ENCODE data around the gene ZNF575.
A peak's percentile ranks its signal among the peaks of the same experiment; 100 is the strongest.
"Not testable (repeated sequence)": the region's sequence is repeated elsewhere in the genome, so short reads cannot be mapped to it uniquely, and the experiment has no call there.

Gene ZNF575

DNA sequence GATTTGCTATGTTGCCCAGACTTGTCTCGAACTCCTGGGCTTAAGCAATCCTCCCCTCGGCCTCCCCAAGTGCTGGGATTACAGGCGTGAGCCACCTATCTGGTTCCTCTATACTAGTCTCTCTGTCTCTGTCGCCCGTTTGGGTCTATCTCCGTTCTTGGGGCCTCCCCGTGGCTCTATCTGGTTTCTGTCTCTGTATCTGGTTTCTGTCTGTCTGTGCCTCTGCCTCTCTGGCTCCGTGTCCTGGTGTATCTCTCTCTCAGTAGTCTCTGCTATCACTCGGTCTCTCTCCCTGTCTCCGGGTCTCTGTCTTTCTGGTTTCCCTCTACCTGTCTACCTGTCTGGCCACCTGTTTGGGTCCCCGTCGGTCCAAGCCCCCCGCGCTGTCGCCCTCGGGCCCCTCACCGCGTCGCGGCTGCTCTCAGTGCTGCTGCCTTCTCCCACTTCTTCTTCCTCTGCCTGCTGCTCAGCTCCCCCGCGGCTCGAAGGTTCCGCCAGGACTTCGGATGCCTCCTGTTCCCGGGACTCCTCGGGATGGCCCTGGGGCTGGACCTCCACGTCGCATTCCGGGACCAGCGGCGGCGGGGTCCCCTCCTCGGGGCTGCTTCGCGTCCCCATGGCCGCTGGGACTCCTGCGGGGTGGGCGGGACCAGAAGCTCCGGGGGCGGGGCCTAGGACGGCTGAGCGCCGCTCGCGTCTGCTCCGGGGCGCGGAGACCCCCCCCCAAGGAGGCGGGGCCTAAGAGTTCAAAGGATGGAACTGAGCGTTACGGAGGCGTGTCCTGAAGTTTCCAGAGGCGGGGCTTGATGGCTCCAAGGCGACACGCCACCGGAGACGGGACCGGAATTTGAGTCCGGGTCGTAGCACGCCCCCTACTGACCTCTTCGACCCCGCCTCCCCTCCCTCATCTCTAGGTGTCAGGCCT, 29.2 kb upstream of the ZNF575 start:
- Mint-ChIP-seq H3K4me1 (peaks cover 21 to 31% of the 10 kb centered on the region in 2 donors), H3K9me3 (no peaks in the 10 kb centered on the region), H3K4me3 (peak overlapping the region; percentile 92 to 96), H3K27me3 (no peaks in the 10 kb centered on the region), H3K27ac (peak overlapping the region; percentile 97), H3K36me3 (peaks cover 20 to 31% of the 10 kb centered on the region in 2 donors)
- ATAC-seq (replicated peaks) (peak; percentile 89 to 94), DNase-seq (peak; percentile 92)

DNA sequence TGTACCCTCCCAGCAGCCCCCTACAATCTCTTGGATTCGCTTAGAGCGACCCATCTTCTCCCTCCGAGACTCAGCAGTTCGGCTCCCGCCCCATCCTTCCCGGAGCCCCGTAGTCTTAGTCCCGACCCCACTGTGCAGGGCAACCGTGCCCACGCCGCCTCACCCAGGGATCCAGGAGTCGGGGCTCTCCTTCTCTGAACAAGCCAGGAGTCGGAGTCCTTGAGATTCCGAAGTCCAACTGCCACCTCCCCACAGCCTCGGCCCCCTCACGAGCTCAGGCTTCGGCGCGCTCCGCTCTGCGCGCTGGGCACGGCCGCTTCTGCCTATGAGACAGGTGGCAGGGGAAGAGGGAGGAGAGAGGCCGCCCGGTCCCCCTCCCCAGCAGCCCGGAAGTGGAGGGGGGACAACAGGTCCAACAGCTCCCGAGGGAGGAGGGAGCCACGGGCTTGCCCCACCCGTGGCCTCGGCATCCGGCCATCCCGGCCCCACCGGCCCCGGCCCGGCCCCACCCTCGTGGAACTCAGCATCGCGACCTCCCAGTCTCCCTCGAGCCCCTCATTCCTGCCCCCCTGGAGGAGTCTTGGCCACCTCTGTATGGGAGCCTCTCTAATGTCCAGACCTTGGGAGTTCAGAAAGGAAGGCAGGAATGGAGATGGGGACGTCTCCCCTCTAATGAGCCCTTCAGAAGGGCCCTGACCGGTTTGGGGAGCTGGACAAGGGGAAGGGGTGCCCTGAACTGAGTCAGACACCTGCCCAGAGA, 28.4 kb upstream of the ZNF575 start, which contains the start of gene PHLDB3:
TSS of gene PHLDB3 (minus strand) at position 321 of the 760 bp plus-strand sequence. CDS start 628 bp downstream, outside the sequence.
- no peaks in the 10 kb centered on the region for H3K27me3 Mint-ChIP-seq
- H3K27ac Mint-ChIP-seq, result peak within 1 kb of the TSS; percentile 97
- no peaks in the 10 kb centered on the region for H3K9me3 Mint-ChIP-seq
- H3K4me3 Mint-ChIP-seq, result peak within 1 kb of the TSS; percentile 92 to 96
- peak; percentile 50 to 51 for ATAC-seq (replicated peaks)
- DNase-seq, result peak; percentile 31
- peaks cover 19 to 31% of the 10 kb centered on the region in 2 donors for H3K4me1 Mint-ChIP-seq
- H3K36me3 Mint-ChIP-seq, result peaks cover 21 to 32% of the 10 kb centered on the region in 2 donors

DNA sequence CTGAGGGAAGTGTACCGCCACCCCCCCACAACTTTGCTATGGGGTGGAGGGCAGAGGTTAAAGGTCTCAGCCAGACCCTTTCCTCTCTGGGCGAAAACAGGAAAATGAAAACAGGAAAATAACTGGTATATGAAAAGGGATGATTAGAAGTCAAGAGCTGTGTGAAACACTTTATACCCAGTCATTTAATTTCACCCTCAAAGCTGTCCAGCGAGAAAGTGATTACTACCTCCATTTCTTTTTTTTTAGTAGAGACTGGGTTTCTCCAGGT, 27.9 kb upstream of the ZNF575 start:
- Mint-ChIP-seq H3K36me3 (peaks cover 25 to 37% of the 10 kb centered on the region in 2 donors), H3K4me3 (peak overlapping the region; percentile 92 to 96), H3K9me3 (no peaks in the 10 kb centered on the region), H3K27me3 (no peaks in the 10 kb centered on the region), H3K27ac (no peak overlapping the region), H3K4me1 (peaks cover 19 to 31% of the 10 kb centered on the region in 2 donors)
- no peak for ATAC-seq (replicated peaks)
- DNase-seq, result no peak

DNA sequence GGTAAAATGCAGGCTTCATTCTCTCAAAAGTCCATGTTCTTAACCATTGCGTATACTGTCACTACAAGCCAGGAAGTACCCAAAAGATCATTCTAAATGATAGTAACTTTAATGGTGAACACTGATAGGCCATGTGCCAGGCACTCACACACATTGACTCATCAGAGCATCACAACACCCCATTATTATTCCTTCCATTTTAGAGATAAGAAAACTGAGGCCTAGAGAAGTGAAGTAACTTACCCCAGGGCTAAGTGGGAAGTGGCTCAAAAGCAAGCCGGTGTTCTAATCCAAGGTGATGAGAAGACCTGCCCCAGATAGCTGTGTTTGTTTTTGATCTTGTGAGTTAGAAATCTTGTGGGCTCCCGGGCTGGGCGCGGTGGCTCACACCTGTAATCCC, 27.0 kb upstream of the ZNF575 start:
- peaks cover 27 to 40% of the 10 kb centered on the region in 2 donors for H3K36me3 Mint-ChIP-seq
- ATAC-seq (replicated peaks), result no peak
- no peak for DNase-seq
- peaks cover 19 to 31% of the 10 kb centered on the region in 2 donors for H3K4me1 Mint-ChIP-seq
- no peaks in the 10 kb centered on the region for H3K9me3 Mint-ChIP-seq
- H3K4me3 Mint-ChIP-seq, result no peak overlapping the region
- H3K27ac Mint-ChIP-seq, result peak overlapping the region; percentile 56
- no peaks in the 10 kb centered on the region for H3K27me3 Mint-ChIP-seq

DNA sequence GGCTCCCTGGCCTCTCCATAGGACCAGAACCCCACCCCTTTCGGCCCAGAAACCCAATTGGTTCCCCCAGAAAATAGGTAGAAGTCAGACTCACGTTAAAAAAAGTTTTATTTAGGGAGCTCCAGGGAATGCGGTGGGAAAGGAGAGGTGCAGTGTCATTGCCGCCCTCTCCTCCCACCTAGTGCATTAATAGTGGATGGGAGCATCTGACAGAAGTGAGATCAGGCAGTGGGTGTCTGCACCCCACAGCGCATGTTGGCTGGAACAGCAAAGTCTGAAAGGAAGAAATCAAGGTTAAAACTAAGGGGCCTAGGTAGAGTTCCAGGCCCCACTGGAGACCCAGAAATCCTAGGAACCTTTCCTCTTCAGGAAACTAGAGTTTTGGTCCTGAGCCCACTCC, 26.4 kb upstream of the ZNF575 start:
- no peak overlapping the region for H3K4me3 Mint-ChIP-seq
- DNase-seq (no peak), ATAC-seq (replicated peaks) (no peak)
- H3K9me3 Mint-ChIP-seq, result no peaks in the 10 kb centered on the region
- no peaks in the 10 kb centered on the region for H3K27me3 Mint-ChIP-seq
- H3K27ac Mint-ChIP-seq, result no peak overlapping the region
- H3K36me3 Mint-ChIP-seq, result peaks cover 25 to 43% of the 10 kb centered on the region in 2 donors
- peaks cover 19 to 31% of the 10 kb centered on the region in 2 donors for H3K4me1 Mint-ChIP-seq

DNA sequence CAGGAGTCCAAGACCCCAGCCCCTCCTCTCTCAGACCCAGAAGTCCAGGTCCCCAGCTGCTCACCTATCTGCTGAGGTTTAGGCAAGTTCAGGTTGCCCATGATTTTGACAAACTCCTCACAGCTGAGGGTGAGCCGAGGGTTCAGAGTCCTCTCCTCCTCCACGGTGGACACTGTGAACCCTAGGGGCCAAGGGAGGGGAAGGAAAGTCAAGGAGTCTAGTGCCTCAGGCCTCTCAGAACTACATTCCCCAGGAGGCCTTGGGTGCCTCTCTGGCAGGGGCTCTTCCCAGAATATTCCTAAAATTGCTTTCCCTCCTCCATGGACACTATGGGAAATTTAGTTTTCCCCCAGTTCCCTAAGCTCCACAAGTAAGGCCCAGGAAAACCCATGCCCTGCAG, 25.1 kb upstream of the ZNF575 start:
- Mint-ChIP-seq H3K36me3 (peaks cover 27 to 50% of the 10 kb centered on the region in 2 donors), H3K4me1 (peaks cover 18 to 24% of the 10 kb centered on the region in 2 donors), H3K27me3 (no peaks in the 10 kb centered on the region), H3K9me3 (no peaks in the 10 kb centered on the region), H3K27ac (no peak overlapping the region), H3K4me3 (no peak overlapping the region)
- ATAC-seq (replicated peaks), result no peak
- DNase-seq, result no peak

DNA sequence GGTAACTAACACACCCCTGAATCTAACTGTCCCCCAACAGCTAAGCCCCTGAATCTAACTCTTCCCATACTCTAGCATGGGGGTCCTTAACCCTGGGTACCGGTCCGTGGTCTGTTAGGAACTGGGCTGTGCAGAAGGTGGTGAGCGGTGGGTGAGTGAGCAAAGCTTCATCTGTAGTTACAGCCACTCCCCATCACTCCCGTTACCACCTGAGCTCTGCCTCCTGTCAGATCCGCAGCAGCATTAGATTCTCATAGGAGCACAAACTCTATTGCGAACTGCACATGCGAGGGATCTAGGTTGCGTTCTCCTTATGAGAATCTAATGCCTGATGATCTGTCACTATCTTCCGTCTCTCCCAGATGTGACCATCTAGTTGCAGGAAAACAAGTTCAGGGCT, 22.3 kb upstream of the ZNF575 start:
- ATAC-seq (replicated peaks) (no peak), DNase-seq (no peak)
- H3K36me3 Mint-ChIP-seq, result peaks cover 28 to 57% of the 10 kb centered on the region in 2 donors
- H3K27ac Mint-ChIP-seq, result no peak overlapping the region
- H3K4me3 Mint-ChIP-seq, result no peak overlapping the region
- no peaks in the 10 kb centered on the region for H3K4me1 Mint-ChIP-seq
- no peaks in the 10 kb centered on the region for H3K27me3 Mint-ChIP-seq
- no peaks in the 10 kb centered on the region for H3K9me3 Mint-ChIP-seq

DNA sequence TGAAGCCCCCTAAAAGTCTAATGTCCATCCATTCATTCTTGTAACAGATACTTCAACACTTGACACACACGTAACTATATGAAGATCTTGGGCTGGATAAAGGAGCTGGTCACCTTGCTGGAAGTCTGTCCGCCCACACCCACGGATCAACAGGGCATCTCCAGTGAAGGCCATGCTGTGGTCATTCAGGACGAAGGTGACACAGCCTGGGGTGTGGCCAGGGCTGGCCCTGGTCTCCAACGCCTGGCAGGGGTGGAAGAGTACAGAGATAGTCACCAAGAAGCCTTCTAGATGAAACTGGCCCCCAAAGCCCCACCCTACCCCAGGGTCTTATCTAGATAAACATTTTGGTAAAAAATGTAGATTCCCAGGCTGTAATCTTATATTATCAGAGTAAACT, 21.7 kb upstream of the ZNF575 start:
- no peak overlapping the region for H3K27ac Mint-ChIP-seq
- no peak overlapping the region for H3K4me3 Mint-ChIP-seq
- no peaks in the 10 kb centered on the region for H3K4me1 Mint-ChIP-seq
- no peaks in the 10 kb centered on the region for H3K27me3 Mint-ChIP-seq
- no peak for DNase-seq
- no peak for ATAC-seq (replicated peaks)
- peaks cover 26 to 53% of the 10 kb centered on the region in 2 donors for H3K36me3 Mint-ChIP-seq
- no peaks in the 10 kb centered on the region for H3K9me3 Mint-ChIP-seq

DNA sequence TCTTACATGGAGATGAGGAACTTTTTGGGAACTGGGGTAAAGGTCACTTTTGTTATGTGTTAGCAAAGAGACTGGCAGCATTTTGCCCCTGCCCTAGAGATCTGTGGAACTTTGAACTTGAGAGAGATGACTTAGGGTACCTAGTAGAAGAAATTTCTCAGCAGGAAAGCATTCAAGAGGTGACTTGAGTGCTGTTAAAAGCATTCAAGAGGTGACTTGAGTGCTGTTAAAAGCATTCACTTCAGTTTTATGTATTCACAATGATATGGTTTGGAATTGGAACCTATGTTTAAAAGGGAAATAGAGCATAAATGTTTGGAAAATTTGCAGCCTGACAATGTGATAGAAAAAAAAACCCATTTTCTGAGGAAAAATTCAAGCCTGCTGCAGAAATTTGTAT, 20.6 kb upstream of the ZNF575 start:
- not testable (repeated sequence) for H3K4me3 Mint-ChIP-seq; H3K27ac Mint-ChIP-seq; H3K4me1 Mint-ChIP-seq; H3K27me3 Mint-ChIP-seq; DNase-seq; ATAC-seq (replicated peaks); H3K9me3 Mint-ChIP-seq
- peaks cover 26 to 50% of the 10 kb centered on the region in 2 donors for H3K36me3 Mint-ChIP-seq

DNA sequence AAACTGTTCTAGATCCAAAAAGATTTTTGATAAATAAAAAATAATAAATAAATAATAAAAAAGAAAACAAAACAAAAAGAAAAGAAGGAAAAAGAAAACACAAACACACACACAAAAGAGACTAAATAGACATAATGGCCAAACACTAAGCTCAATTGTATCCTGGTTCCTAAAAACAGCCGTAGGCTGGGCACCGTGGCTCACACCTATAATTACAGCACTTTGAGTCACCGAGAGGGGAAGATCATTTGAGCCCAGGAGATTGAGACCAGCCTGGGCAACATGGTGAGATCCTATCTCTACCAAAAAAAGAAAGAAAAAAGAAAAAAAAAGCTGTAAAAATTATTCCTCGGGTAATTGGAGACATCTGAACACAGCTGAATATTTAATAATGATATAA, 14.9 kb upstream of the ZNF575 start:
- ATAC-seq (replicated peaks), result no peak

DNA sequence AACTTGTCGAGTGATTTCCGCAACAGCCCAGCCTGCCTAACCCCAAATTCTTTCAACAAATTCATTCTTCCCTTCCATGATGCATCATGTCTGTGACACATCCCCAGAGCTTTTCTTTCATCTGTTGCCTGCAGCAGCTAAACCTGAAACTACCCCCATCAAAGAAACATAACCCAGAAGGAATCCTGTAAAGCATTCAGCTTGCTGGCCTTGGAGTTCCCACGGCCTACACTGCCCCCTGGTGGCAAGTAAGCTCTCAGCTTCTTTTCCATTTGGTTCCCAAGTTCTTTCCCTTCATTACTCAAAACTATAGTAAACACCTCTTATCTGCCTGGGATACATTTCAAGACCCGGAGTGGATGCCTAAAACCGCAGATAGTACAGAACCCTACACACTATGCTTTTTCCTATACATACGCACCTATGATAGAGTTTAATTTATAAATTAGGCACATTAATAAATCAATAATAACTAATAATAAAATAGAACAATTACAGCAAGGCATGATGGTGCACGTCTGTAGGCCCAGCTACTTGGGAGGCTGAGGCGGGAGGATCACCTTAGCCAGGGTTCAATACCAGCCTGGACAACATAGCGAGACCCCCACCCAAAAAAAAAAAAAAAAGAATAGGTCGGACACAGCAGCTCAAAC, 13.4 kb upstream of the ZNF575 start:
- peaks cover 7 to 18% of the 10 kb centered on the region in 2 donors for H3K4me1 Mint-ChIP-seq
- peak overlapping the region in 1 of 2 donors; percentile 14 for H3K4me3 Mint-ChIP-seq
- H3K9me3 Mint-ChIP-seq, result no peaks in the 10 kb centered on the region
- peak; percentile 50 for DNase-seq
- H3K27me3 Mint-ChIP-seq, result no peaks in the 10 kb centered on the region
- peaks cover 3 to 8% of the 10 kb centered on the region in 2 donors for H3K36me3 Mint-ChIP-seq
- ATAC-seq (replicated peaks), result peak; percentile 68 to 72
- H3K27ac Mint-ChIP-seq, result no peak overlapping the region

More for the DNA sequence above, 14.9 kb upstream of the ZNF575 start:
- no peak for DNase-seq
- Mint-ChIP-seq H3K9me3 (no peaks in the 10 kb centered on the region), H3K4me1 (peaks cover 6 to 14% of the 10 kb centered on the region in 2 donors), H3K27me3 (no peaks in the 10 kb centered on the region), H3K36me3 (peaks cover 8 to 17% of the 10 kb centered on the region in 2 donors), H3K27ac (no peak overlapping the region), H3K4me3 (no peak overlapping the region)

DNA sequence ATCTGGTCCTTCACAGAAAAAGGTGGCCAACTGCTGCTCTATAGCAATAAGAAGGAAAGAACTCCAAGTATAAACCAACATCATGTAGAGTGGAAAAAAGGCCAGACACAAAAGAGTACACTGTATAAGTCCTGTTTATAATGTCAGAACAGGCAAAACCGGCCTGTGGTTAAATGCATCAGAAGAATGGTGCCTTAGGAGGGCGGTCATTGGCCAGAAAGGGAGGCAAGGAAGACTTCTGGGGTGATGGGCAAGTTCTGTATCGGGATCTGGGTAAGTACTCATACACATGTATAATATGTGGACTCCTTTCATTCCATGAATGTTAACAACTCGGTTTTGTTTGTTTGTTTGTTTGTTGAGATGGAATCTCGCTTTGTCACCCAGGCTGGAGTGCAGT, 10.1 kb upstream of the ZNF575 start:
- Mint-ChIP-seq H3K4me3 (no peak overlapping the region), H3K27me3 (no peaks in the 10 kb centered on the region), H3K27ac (no peak overlapping the region), H3K4me1 (peaks cover 24 to 49% of the 10 kb centered on the region in 2 donors), H3K9me3 (no peaks in the 10 kb centered on the region), H3K36me3 (peaks cover 3 to 8% of the 10 kb centered on the region in 2 donors)
- DNase-seq, result no peak
- no peak for ATAC-seq (replicated peaks)

DNA sequence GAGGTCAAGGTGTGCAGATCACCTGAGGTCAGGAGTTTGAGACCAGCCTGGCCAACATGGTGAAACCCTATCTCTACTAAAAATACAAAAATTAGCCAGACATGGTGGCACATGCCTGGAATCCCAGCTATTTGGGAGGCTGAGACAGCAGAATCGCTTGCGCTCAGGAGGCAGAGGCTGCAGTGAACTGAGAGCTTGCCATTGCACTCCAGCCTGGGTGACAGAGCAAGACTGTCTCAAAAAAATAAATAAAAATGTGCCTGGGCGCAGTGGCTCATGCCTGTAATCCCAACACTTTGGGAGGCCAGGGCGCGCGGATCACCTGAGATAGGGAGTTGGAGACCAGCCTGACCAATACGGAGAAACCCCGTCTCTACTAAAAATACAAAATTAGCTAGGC, 9.3 kb upstream of the ZNF575 start:
- H3K4me1 Mint-ChIP-seq, result peaks cover 22 to 43% of the 10 kb centered on the region in 2 donors
- H3K4me3 Mint-ChIP-seq; ATAC-seq (replicated peaks); H3K9me3 Mint-ChIP-seq; H3K27ac Mint-ChIP-seq; H3K36me3 Mint-ChIP-seq; DNase-seq; H3K27me3 Mint-ChIP-seq: not testable (repeated sequence)
